Brain microvascular endothelial cell (primary cell): ENCODE measurements around the gene VPS26C.
"Not testable (repeated sequence)": the region's sequence is repeated elsewhere in the genome, so short reads cannot be mapped to it uniquely, and the experiment has no call there.

Experiments
- DNase-seq: peaks from one replicate; pipeline ENCODE4 v3.0.0-alpha.2; 2020
- H3K27ac ChIP-seq: fragments of 250-450 bp; sonication (Bioruptor Pico); 2 replicates; pipeline ENCODE4 v1.5.1; 2020; ENCODE audit warnings: mild to moderate bottlenecking, moderate library complexity
- H3K27me3 ChIP-seq: fragments of 250-450 bp; sonication (Bioruptor Pico); replicated peaks from 2 replicates; pipeline ENCODE4 v1.5.1; 2020; ENCODE audit warnings: mild to moderate bottlenecking
- H3K36me3 ChIP-seq: fragments of 250-450 bp; sonication (Bioruptor Pico); replicated peaks from 2 replicates; pipeline ENCODE4 v1.5.1; 2020; ENCODE audit warnings: mild to moderate bottlenecking
- H3K4me3 ChIP-seq: 2 replicates; pipeline ENCODE4 v1.5.1; 2011; ENCODE audit warnings: low read depth, mild to moderate bottlenecking, control low read depth, low read length, moderate library complexity
- in situ Hi-C: cut with HindIII; loops from 2 replicates; pipeline ENCODE4 v1.10.0; 2017; ENCODE audit warnings: low sequenced_read_pairs, low pct_ligation_motif_present
- TF ChIP-seq, protein P1 (sequence below): IDR thresholded peaks from 2 replicates; pipeline ENCODE4 v1.5.1; 2011; ENCODE audit warnings: low read depth, mild to moderate bottlenecking, moderate library complexity, low read length, control low read depth, inconsistent platforms; ENCODE audit errors: missing control alignments

VPS26C gene

GRCh38 chr21:37292041-37292440, 24.9 kb upstream of the VPS26C start:
- Histone ChIP-seq H3K36me3 (no peaks in the 10 kb centered on the region), H3K27me3 (no peaks in the 10 kb centered on the region), H3K4me3 (no peak overlapping the region), H3K27ac (no peak overlapping the region)
- no peak for DNase-seq
- in situ Hi-C loops: no loop called here
- TF ChIP-seq, protein P1, sequence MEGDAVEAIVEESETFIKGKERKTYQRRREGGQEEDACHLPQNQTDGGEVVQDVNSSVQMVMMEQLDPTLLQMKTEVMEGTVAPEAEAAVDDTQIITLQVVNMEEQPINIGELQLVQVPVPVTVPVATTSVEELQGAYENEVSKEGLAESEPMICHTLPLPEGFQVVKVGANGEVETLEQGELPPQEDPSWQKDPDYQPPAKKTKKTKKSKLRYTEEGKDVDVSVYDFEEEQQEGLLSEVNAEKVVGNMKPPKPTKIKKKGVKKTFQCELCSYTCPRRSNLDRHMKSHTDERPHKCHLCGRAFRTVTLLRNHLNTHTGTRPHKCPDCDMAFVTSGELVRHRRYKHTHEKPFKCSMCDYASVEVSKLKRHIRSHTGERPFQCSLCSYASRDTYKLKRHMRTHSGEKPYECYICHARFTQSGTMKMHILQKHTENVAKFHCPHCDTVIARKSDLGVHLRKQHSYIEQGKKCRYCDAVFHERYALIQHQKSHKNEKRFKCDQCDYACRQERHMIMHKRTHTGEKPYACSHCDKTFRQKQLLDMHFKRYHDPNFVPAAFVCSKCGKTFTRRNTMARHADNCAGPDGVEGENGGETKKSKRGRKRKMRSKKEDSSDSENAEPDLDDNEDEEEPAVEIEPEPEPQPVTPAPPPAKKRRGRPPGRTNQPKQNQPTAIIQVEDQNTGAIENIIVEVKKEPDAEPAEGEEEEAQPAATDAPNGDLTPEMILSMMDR: no peak

- H3K36me3 ChIP-seq, DNase-seq, in situ Hi-C loops, H3K27me3 ChIP-seq, H3K27ac ChIP-seq, H3K4me3 ChIP-seq: not testable (repeated sequence)
Measured at GRCh38 chr21:37283191-37283710, 16.1 kb upstream of the VPS26C start.

DNA sequence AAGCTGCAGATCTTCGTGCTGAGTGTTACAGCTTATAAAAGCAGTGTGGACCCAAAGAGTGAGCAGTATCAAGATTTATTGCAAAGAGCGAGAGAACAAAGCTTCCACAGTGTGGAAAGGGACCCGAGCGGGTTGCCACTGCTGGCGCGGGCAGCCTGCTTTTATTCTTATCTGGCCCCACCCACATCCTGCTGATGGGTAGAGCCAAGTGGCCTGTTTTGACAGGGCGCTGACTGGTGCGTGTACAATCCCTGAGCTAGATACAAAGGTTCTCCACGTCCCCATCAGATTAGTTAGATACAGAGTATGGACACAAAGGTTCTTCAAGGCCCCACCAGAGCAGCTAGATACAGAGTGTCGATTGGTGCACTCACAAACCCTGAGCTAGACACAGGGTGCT, 15.5 kb upstream of the VPS26C start:
- H3K4me3 ChIP-seq, H3K27ac ChIP-seq, DNase-seq, H3K27me3 ChIP-seq, H3K36me3 ChIP-seq, in situ Hi-C loops: not testable (repeated sequence)

DNA sequence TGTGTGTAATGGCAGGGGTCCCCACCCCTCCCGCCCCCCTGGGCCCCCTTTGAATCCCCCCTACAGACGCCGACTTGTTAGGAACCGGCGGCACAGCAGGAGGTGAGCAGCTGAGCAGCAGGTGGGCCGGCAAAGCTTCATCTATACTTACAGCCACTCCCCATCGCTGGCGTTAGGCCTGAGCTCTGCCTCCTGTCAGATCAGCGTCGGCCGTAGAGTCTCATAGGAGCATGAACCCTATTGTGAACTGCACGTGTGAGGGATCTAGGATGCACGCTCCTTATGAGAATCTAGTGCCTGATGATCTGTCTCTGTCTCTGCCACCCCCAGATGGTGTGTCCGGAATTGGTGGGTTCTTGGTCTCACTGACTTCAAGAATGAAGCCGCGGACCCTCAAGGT, 14.9 kb upstream of the VPS26C start:
- Histone ChIP-seq H3K36me3 (no peaks in the 10 kb centered on the region), H3K27ac (no peak overlapping the region), H3K4me3 (no peak overlapping the region), H3K27me3 (no peaks in the 10 kb centered on the region)
- no peak for DNase-seq
- in situ Hi-C loops: no loop called here
- TF ChIP-seq, protein P1: no peak

DNA sequence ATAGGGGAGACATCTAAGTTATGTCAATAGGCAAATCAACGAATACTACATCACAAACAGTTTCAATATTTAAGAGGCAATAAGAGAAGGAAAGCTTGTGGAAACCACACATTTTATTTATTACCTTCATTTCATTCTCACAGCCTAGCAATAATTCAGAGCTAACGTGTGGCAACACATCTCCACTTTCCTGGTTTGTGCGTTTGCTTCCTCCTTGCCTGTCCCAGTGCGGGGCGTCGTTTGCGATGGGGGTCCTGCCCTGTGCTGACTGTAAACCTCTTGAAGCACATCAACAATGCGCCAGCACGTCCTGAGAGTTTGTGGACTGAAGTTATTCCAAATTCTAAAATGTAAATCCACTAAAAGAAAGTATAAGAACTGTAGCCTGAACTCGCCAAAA, 14.4 kb upstream of the VPS26C start:
- DNase-seq: no peak
- Histone ChIP-seq H3K36me3 (no peaks in the 10 kb centered on the region), H3K4me3 (no peak overlapping the region), H3K27me3 (no peaks in the 10 kb centered on the region), H3K27ac (no peak overlapping the region)
- TF ChIP-seq, protein P1: no peak
- in situ Hi-C loops: no loop called here

DNA sequence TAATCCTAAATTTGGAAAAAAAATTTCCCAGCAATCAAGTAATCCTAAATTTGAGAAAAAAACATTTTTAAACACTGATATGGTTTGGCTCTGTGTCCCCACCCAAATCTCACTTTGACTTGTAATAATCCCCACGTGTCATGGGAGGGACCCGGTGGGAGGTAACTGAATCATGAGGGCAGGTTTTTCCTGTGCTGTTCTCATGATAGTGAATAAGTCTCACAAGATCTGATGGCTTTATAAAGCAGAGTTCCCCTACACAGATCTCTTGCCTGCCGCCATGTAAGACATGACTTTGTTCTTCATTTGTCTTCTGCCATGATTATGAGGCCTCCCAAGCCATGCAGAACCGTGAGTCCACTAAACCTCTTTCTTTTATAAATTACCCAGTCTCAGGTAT, 12.1 kb upstream of the VPS26C start:
- in situ Hi-C loops: not testable (repeated sequence)

DNA sequence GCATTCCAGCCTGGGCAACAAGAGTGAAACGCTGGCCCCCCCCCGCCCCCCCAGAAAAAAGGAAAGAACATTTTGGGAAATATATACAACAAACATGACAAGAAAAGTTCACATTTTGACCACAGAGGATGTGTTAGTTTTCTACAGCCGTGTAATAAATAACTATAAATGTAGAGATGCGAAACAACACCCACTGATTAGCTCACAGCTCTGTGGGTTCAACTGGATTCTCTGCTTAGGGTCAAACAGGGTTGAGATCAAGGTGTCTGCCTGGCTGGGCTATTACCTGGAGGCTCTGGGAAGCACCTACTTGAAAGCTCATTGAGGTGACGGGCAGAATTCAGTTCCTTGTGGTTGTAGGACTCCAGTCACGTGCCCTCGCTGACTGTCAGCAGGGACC, 11.1 kb upstream of the VPS26C start:
- H3K36me3 ChIP-seq: no peaks in the 10 kb centered on the region
- no peaks in the 10 kb centered on the region for H3K27me3 ChIP-seq
- in situ Hi-C loops: no loop called here
- DNase-seq: no peak
- TF ChIP-seq, protein P1: no peak
- H3K4me3 ChIP-seq: no peak overlapping the region
- no peak overlapping the region for H3K27ac ChIP-seq

More for the DNA sequence above, 12.1 kb upstream of the VPS26C start:
- H3K4me3 ChIP-seq, H3K36me3 ChIP-seq, H3K27me3 ChIP-seq, H3K27ac ChIP-seq, DNase-seq: not testable (repeated sequence)
